Activated CD8-positive, alpha-beta T cell treated with anti-CD3 and anti-CD28 coated beads for 36 hours (primary cell): ENCODE results near the gene PRDM11. TPM values are rescaled to one million over a fixed set of nuclear protein-coding genes. Genes with fewer than 3 reads are reported as not detected.

Source experiments
- ATAC-seq: fragments of 200-7000 bp; cut with Tn5 transposase; one replicate; pipeline ENCODE4 v1.10.0; 2021; ENCODE audit warnings: mild to moderate bottlenecking, moderate library complexity
- CTCF ChIA-PET: fragments of 350-600 bp; sonication (Branson Sonifier 250); formaldehyde crosslinking; loops from one replicate; lab custom pipeline; 2021; ENCODE audit warnings: antibody characterized with exemption; lab: Charles Lee
- POLR2A ChIA-PET: fragments of 350-600 bp; sonication (Branson Sonifier 250); formaldehyde crosslinking; loops from one replicate; lab custom pipeline; 2021; ENCODE audit warnings: antibody characterized with exemption; lab: Charles Lee
- DNase-seq: peaks from one replicate; pipeline ENCODE4 v3.0.0-alpha.2; 2020
- H3K27ac Mint-ChIP-seq: one replicate; pipeline ENCODE4 v1.8.0; 2021; ENCODE audit warnings: mild to moderate bottlenecking, mixed read lengths
- H3K27me3 Mint-ChIP-seq: one replicate; pipeline ENCODE4 v1.8.0; 2021; ENCODE audit warnings: mixed read lengths
- H3K36me3 Mint-ChIP-seq: one replicate; pipeline ENCODE4 v1.8.0; 2021; ENCODE audit warnings: low read depth, mixed read lengths
- H3K4me1 Mint-ChIP-seq: one replicate; pipeline ENCODE4 v1.8.0; 2021; ENCODE audit warnings: low read depth, mixed read lengths
- H3K4me3 Mint-ChIP-seq: one replicate; pipeline ENCODE4 v1.8.0; 2021; ENCODE audit warnings: mild to moderate bottlenecking, moderate library complexity, mixed read lengths
- H3K9me3 Mint-ChIP-seq: one replicate; pipeline ENCODE4 v1.8.0; 2021; ENCODE audit warnings: mixed read lengths
- CTCF ChIP-seq: fragments of 200-600 bp; IDR thresholded peaks from one replicate; pipeline ENCODE4 v1.8.0; 2022; ENCODE audit warnings: antibody characterized with exemption, mild to moderate bottlenecking
- intact Hi-C: fragments of 100-400 bp; cut with micrococcal nuclease; formaldehyde crosslinking; loops from one replicate; pipeline ENCODE4 v1.10.0; 2022
- total RNA-seq, 2 experiments: library from RNA; stranded (reverse); gene quantifications; one replicate each; pipeline ENCODE4 v1.2.3, GENCODE V29; 2021

Gene PRDM11
- total RNA-seq, 2 experiments from 2014 or later, result 2.6 to 3.5 TPM

DNA sequence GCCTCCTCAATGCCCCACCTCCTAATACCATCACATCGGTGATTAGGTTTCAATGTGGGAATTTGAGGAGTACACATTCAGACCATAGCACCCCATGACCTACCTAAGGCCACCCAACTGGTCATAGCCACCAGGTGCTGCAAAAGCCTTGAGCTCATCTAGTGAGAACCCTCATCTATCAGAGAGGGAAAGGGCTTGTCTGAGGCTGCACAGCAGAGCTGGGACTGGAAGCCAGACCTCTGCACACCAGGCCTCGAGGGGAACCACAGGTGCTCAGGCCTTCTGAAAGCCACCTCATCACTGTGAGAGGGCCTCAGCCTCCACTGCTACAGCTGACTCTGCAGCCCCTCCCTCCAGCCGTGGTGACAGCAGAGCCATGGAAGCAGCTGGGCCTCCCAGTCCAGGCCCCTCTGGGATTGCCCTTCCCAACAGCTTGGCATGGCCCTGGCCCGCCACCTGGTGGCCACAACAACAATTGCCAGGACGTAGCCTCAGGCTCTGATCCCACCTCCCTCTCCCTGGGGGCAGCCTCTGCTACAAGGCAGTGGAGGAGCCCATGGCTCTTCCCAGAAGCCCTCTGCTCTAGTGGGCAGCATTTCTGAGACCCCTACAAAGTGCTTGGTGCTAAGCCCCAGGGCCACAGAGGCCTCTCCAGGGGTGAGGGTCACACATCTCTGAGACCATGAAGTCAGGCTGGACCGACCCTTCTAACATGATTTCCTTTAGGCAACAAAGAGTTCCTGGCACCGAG, 41.0 kb upstream of the PRDM11 start:
- H3K27ac Mint-ChIP-seq, result no peak overlapping the region

DNA sequence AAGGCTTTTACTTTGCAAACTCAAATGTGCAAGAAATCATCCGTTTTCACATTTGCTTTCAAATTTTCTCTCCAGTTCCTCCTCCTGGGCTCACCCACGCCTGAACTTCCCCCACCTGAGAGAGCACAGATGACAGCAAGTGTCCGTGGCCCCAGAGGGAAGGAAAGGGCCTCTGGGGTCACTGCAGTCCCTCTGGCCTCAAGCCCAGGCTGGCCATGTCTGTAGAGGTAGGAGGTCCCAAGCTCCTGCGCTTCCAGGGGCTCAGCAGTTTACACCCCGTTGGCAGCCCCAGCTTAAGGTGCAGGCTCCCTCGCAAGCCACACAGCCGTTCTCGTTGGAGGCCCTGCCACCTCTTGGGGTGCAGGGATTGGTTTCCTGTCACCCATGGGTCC, 40.5 kb upstream of the PRDM11 start:
- DNase-seq (no peak), ATAC-seq (no peak)
- no peak overlapping the region for H3K27ac Mint-ChIP-seq
- no peak for TF ChIP-seq CTCF
- no peaks in the 10 kb centered on the region for H3K9me3 Mint-ChIP-seq
- H3K27me3 Mint-ChIP-seq, result peaks cover 7% of the 10 kb centered on the region
- POLR2A ChIA-PET, result interaction anchor here (1.4 kb wide), 1 partner anchor 175 kb away, joined by 6 read pairs; no protein-coding TSS in a partner anchor
- intact Hi-C loops, result no loop called here
- H3K36me3 Mint-ChIP-seq, result no peaks in the 10 kb centered on the region
- peaks cover 12% of the 10 kb centered on the region for H3K4me1 Mint-ChIP-seq
- CTCF ChIA-PET, result interaction anchor here (1.0 to 20.6 kb wide), 13 partner anchors 16 to 226 kb away, joined by 3 to 942 read pairs (median 4); no protein-coding TSS in a partner anchor
- no peak overlapping the region for H3K4me3 Mint-ChIP-seq

More for the DNA sequence above, 41.0 kb upstream of the PRDM11 start:
- no peaks in the 10 kb centered on the region for H3K9me3 Mint-ChIP-seq
- intact Hi-C loops, result no loop called here
- no peaks in the 10 kb centered on the region for H3K36me3 Mint-ChIP-seq
- peaks cover 13% of the 10 kb centered on the region for H3K4me1 Mint-ChIP-seq
- TF ChIP-seq CTCF, result peak; percentile 92
- ATAC-seq (peak; percentile 60), DNase-seq (peak; percentile 74)
- H3K27me3 Mint-ChIP-seq, result peaks cover 3% of the 10 kb centered on the region
- POLR2A ChIA-PET, result interaction anchor here (1.4 to 3.5 kb wide), 2 partner anchors 169 to 174 kb away, joined by 6 to 27 read pairs; no protein-coding TSS in a partner anchor
- no peak overlapping the region for H3K4me3 Mint-ChIP-seq
- CTCF ChIA-PET, result interaction anchor here (0.6 to 20.6 kb wide), 46 partner anchors 9 to 274 kb away, joined by 3 to 942 read pairs (median 4); no protein-coding TSS in a partner anchor

DNA sequence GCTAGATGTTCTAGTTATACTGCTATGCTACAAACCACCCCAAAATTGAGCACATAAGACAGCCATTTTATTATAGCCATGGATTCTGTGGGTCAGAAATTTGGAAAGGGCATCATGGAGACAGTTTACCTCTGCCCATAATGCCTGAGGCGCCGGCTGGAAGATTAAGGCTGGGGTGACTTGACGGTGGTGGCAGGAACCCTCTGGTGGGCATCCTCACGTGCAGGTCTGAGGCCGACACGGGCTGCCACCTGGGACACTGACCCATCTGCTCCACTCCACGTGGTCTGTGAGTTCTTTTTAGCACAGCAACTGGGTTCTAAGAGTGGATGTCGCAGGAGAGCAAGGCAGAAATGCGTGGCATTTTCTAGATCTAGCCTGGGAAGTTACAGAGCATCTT, 40.0 kb upstream of the PRDM11 start:
- no peak overlapping the region for H3K27ac Mint-ChIP-seq
- intact Hi-C loops, result no loop called here
- H3K4me3 Mint-ChIP-seq, result no peak overlapping the region
- no peak for TF ChIP-seq CTCF
- DNase-seq (no peak), ATAC-seq (no peak)
- CTCF ChIA-PET, result interaction anchor here (1.0 to 20.6 kb wide), 5 partner anchors 33 to 200 kb away, joined by 3 to 942 read pairs (median 7); no protein-coding TSS in a partner anchor
- peaks cover 11% of the 10 kb centered on the region for H3K27me3 Mint-ChIP-seq
- no peaks in the 10 kb centered on the region for H3K36me3 Mint-ChIP-seq
- peaks cover 12% of the 10 kb centered on the region for H3K4me1 Mint-ChIP-seq
- H3K9me3 Mint-ChIP-seq, result no peaks in the 10 kb centered on the region
- POLR2A ChIA-PET, result no interaction called here

GRCh38 chr11:45107029-45107428, 39.4 kb upstream of the PRDM11 start:
- POLR2A ChIA-PET, result no interaction called here

More at GRCh38 chr11:45107029-45107428, 39.4 kb upstream of the PRDM11 start:
- Mint-ChIP-seq H3K4me1 (peaks cover 12% of the 10 kb centered on the region), H3K4me3 (no peak overlapping the region), H3K36me3 (no peaks in the 10 kb centered on the region), H3K9me3 (no peaks in the 10 kb centered on the region), H3K27me3 (peaks cover 11% of the 10 kb centered on the region), H3K27ac (no peak overlapping the region)
- TF ChIP-seq CTCF, result no peak
- ATAC-seq (no peak), DNase-seq (no peak)
- intact Hi-C loops, result no loop called here
- CTCF ChIA-PET, result interaction anchor here (1.4 to 20.6 kb wide), 2 partner anchors 80 to 170 kb away, joined by 3 to 942 read pairs; no protein-coding TSS in a partner anchor
